C4-2B (cell line): ENCODE measurements around the gene EXOC6B.
A peak's percentile ranks its signal among the peaks of the same experiment; 100 is the strongest.

Experiments used
- H3K27ac ChIP-seq: fragments of 450-650 bp; 2 replicates; pipeline ENCODE4 v1.5.1; 2017
- ZFX ChIP-seq: fragments of 450-650 bp; IDR thresholded peaks from 2 replicates; pipeline ENCODE4 v1.6.1; 2017
- TF ChIP-seq, protein P1 (sequence below): fragments of 450-650 bp; conservative IDR thresholded peaks from 2 replicates; pipeline ENCODE4 v1.5.1; 2017; ENCODE audit warnings: mild to moderate bottlenecking

EXOC6B gene

DNA sequence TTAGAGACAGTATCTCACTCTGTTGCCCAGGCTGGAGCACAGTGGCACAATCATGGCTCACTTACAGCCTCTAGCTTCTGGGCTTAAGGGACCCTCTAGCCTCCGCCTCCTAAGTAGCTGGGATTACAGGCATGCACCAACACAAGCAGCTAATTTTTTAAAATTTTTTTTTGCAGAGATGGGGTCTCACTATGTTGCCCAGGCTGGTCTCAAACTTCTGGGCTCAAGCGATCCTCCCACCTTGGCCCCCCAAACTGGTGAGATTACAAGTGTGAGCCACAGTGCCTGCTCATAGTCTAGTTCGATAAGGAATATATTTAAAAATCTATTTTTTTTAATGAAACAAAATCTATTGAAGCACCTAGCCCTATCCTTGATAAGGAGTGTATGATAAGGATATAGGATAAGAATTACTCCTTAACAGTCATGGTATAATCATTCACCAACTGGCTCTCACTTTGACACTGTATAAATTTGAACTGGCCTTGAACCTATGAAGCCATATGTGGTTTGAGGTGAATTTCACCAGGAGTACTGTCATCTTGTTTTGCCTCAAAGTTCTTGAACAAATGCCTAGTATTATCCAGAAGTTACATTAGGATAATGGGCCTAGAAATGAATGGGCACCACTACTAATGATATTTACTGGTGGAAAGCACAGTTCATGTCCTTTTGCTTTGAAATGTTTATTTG is 71.1 kb downstream of the EXOC6B start:
- TF ChIP-seq, protein P1, sequence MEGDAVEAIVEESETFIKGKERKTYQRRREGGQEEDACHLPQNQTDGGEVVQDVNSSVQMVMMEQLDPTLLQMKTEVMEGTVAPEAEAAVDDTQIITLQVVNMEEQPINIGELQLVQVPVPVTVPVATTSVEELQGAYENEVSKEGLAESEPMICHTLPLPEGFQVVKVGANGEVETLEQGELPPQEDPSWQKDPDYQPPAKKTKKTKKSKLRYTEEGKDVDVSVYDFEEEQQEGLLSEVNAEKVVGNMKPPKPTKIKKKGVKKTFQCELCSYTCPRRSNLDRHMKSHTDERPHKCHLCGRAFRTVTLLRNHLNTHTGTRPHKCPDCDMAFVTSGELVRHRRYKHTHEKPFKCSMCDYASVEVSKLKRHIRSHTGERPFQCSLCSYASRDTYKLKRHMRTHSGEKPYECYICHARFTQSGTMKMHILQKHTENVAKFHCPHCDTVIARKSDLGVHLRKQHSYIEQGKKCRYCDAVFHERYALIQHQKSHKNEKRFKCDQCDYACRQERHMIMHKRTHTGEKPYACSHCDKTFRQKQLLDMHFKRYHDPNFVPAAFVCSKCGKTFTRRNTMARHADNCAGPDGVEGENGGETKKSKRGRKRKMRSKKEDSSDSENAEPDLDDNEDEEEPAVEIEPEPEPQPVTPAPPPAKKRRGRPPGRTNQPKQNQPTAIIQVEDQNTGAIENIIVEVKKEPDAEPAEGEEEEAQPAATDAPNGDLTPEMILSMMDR: no peak
- no peak for TF ChIP-seq ZFX
- no peak overlapping the region for H3K27ac ChIP-seq

DNA sequence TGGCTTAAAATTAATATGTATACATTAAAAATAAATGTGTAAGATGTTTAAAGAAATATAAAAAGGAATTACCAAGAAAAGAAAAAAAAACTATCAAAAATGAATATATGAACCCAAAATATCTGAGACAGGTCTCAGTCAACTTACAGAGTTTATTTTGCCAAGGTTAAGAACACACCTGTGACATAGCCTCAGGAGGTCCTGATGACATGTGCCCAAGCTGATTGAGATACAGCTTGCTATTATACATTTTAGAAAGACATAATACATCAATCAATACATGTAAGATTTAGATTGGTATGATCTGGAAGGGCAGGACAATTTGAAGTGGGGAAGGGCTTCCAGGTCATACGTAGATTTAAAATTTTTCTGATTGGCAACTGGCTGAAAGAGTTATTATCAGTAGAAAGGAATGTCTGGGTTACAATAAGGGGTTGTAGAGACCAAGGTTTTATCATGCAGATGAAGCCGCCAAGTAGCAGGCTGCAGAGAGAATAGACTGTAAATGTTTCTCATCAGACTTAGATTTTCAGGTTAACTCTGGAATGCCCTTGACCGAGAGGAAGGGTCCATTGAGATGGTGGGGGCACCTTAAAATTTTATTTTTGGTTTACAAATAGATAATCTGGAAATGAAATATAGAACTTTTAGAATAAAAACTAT is 74.7 kb downstream of the EXOC6B start:
- TF ChIP-seq, protein P1: no peak
- TF ChIP-seq ZFX: no peak
- H3K27ac ChIP-seq: no peak overlapping the region

DNA sequence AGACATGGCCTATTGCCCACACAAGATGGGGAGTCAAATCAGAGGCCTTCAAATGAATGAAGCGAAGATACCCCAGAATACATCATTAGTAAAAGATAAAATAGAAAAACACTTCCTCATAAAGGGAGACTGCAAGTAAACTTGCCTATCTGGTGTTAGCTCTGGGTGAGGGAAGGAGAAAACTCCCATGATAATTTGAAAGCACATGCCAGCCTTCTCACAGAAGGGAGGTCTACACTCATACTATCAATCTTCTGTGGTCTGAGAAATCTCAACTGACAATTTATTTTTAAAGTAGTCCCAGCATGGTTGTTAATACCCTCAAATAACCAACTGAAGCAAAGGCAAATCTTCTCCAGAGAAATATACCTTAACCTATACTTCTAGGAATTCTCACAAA is 75.4 kb downstream of the EXOC6B start:
- H3K27ac ChIP-seq: no peak overlapping the region
- TF ChIP-seq ZFX: no peak
- TF ChIP-seq, protein P1: no peak

DNA sequence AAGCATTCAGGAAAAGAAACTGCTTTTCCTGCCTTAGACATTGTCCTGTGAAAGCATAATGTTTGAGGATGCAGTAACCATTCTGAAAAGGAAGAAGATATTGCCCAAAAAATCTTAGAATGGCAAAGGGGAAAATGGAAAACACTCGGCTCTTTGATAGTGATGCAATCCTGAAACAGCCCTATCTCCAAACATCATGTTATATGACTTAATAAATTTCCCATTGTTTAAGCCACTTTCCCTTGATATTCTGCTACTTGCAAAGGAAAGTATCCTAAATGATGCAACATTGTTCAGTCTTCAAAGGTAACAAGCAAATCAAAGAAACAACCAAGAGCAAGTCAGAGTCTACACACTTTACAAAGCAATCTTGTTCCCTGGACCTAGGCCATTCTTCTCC is 78.5 kb downstream of the EXOC6B start:
- TF ChIP-seq ZFX: no peak
- TF ChIP-seq, protein P1: no peak
- no peak overlapping the region for H3K27ac ChIP-seq

DNA sequence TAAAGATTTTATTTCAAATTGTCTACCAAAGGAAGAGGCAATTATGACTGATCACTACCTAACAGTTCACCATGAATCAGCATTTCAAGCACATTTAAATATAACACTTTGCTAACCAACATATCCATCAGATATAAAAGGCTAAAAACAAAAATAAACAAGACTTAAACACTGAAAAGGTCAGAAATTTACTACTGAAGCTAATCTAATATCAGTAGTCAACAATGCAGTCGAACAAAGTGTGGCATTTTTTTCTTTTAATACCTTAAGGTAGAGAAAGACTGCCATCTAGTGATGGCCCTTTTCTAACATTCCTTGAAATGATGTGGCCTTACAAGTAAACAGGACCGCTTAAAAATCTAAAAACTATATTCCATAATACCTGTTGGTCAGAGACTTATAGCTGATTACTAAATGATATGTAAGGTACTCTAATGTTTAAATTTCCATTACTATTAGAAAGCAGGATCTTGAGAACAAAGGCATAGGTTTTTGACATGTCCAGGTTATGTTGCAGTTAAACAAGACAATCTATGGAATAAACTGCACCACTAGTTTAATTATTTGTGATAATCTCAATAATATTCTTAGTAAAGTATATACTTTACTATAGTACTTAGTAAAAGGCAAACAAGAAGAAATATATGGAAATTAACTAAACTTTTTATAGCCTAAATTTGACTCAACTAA is 80.0 kb downstream of the EXOC6B start:
- H3K27ac ChIP-seq: no peak overlapping the region
- TF ChIP-seq, protein P1: peak; percentile 70
- TF ChIP-seq ZFX: no peak

DNA sequence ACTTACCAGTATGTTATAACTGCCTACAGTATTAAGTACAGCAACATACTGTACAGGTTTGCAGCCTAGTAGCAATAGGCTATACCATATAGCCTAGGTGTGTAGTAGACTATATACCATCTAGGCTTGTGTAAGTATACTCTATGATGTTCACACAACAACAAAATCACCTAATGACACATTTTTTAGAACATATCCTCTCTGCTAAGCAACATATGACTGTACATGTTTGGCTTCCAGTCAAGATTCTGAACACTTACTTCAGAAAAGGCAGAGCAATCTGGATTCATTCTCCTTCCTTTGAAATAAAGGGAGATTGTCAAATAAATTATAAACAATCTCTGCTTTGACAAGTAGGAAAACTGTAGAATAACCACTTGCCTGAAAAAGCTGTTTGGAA is 81.8 kb downstream of the EXOC6B start:
- H3K27ac ChIP-seq: no peak overlapping the region
- TF ChIP-seq ZFX: no peak
- TF ChIP-seq, protein P1: no peak

DNA sequence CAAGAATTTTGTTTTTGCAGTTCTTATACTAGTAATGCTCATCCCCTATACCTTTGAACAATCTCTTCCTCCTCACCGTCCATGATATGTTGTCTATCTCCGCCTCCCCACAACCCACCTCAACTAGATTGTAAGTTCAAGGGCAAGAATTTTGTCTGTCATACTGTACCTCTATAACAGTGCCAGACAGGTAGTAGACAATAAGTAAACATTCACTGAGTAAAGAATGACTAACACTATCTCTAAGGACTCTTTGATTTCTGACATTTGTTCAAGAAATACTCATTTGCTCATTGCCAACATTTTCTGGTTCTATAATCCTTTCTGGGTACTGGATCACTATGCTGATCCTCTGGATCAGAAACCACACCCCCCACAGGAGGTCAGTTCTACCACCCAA is 82.4 kb downstream of the EXOC6B start:
- no peak overlapping the region for H3K27ac ChIP-seq
- TF ChIP-seq, protein P1: no peak
- no peak for TF ChIP-seq ZFX
